ENCODE data around the gene GRM8.

The GRM8 gene

GRCh38 chr7:127230192-127230925, 22.4 kb downstream of the GRM8 start:
- no peak for DNase-seq

- DNase-seq: no peak
Observed at GRCh38 chr7:127226685-127227374, 25.9 kb downstream of the GRM8 start.

GRCh38 chr7:127221731-127222130, 31.0 kb downstream of the GRM8 start:
- DNase-seq: no peak

- no peak for DNase-seq
Observed at GRCh38 chr7:127214956-127215718, 37.6 kb downstream of the GRM8 start.

- DNase-seq: no peak
Observed at GRCh38 chr7:127209886-127210285, 42.9 kb downstream of the GRM8 start.

- no peak for DNase-seq
Observed at GRCh38 chr7:127208860-127209259, 43.9 kb downstream of the GRM8 start.

GRCh38 chr7:127208351-127208750, 44.4 kb downstream of the GRM8 start:
- DNase-seq: no peak

GRCh38 chr7:127207806-127208205, 44.9 kb downstream of the GRM8 start:
- DNase-seq: no peak

- no peak for DNase-seq
Observed at GRCh38 chr7:127207230-127207629, 45.5 kb downstream of the GRM8 start.

GRCh38 chr7:127194571-127194970, 58.2 kb downstream of the GRM8 start:
- no peak for DNase-seq

GRCh38 chr7:127189886-127190285, 62.9 kb downstream of the GRM8 start:
- no peak for DNase-seq

GRCh38 chr7:127189074-127189473, 63.7 kb downstream of the GRM8 start:
- DNase-seq: no peak

- no peak for DNase-seq
Observed at GRCh38 chr7:127187740-127188139, 65.0 kb downstream of the GRM8 start.

- no peak for DNase-seq
Observed at GRCh38 chr7:127186686-127187085, 66.1 kb downstream of the GRM8 start.

- no peak for DNase-seq
Observed at GRCh38 chr7:127177156-127177555, 75.6 kb downstream of the GRM8 start.

GRCh38 chr7:127162366-127162765, 90.4 kb downstream of the GRM8 start:
- no peak for DNase-seq

GRCh38 chr7:127158659-127159058, 94.1 kb downstream of the GRM8 start:
- DNase-seq: no peak

- no peak for DNase-seq
Observed at GRCh38 chr7:127154958-127155357, 97.8 kb downstream of the GRM8 start.

GRCh38 chr7:127154101-127154500, 98.6 kb downstream of the GRM8 start:
- DNase-seq: no peak

GRCh38 chr7:127153315-127153714, 99.4 kb downstream of the GRM8 start:
- DNase-seq: no peak

- no peak for DNase-seq
Observed at GRCh38 chr7:127152423-127152822, 100.3 kb downstream of the GRM8 start.

- DNase-seq: no peak
Observed at GRCh38 chr7:127151379-127151778, 101.4 kb downstream of the GRM8 start.

GRCh38 chr7:127150543-127150942, 102.2 kb downstream of the GRM8 start:
- no peak for DNase-seq
